NB4 (cell line): ENCODE results near the gene ZBTB12.

Experiments
- MYC ChIP-seq: IDR thresholded peaks from 2 replicates; pipeline ENCODE4 v1.6.1; 2011; ENCODE audit warnings: low read depth, low read length
- POLR2A ChIP-seq: IDR thresholded peaks from 2 replicates; pipeline ENCODE4 v1.6.1; 2011; ENCODE audit warnings: mild to moderate bottlenecking; ENCODE audit not compliant: insufficient read length; ENCODE audit errors: extremely low read depth
- TF ChIP-seq, protein P1 (sequence below): IDR thresholded peaks from one replicate; pipeline ENCODE4 v1.5.1; 2012; ENCODE audit warnings: low read depth, low read length

DNA sequence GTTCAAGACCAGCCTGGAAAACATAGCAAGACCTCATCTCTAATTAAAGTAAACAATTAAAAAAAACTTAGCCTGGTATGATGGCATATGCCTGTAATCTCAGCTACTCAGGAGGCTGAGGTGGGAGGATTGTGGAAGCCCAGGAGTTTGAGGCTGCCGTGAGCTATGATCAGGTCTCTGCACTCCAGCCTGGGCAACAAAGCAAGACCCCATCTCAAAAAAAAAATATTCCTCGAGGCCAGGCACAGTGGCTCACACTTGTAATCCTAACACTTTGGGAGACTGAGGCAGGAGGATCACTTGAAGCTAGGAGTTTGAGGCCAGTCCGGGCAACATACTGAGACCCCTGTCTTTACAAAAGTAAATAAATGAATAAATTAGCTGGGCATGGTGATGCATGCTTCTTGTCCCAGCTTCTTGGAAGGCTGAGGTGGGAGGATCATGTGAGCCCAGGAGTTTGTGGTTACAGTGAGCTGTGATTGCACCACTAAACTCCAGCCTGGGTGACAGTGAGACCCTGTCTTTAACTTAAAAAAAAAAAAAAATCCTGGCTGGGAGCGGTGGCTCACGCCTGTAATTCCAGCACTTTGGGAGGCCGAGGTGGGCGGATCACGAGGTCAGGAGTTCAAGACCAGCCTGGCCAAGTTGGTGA is 16.3 kb upstream of the ZBTB12 start:
- TF ChIP-seq, protein P1, sequence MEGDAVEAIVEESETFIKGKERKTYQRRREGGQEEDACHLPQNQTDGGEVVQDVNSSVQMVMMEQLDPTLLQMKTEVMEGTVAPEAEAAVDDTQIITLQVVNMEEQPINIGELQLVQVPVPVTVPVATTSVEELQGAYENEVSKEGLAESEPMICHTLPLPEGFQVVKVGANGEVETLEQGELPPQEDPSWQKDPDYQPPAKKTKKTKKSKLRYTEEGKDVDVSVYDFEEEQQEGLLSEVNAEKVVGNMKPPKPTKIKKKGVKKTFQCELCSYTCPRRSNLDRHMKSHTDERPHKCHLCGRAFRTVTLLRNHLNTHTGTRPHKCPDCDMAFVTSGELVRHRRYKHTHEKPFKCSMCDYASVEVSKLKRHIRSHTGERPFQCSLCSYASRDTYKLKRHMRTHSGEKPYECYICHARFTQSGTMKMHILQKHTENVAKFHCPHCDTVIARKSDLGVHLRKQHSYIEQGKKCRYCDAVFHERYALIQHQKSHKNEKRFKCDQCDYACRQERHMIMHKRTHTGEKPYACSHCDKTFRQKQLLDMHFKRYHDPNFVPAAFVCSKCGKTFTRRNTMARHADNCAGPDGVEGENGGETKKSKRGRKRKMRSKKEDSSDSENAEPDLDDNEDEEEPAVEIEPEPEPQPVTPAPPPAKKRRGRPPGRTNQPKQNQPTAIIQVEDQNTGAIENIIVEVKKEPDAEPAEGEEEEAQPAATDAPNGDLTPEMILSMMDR = no peak
- TF ChIP-seq POLR2A = no peak
- no peak for TF ChIP-seq MYC
